ENCODE data around the gene HTN1.
"Not testable (repeated sequence)": the region's sequence is repeated elsewhere in the genome, so short reads cannot be mapped to it uniquely, and the experiment has no call there.

HTN1 gene

DNA sequence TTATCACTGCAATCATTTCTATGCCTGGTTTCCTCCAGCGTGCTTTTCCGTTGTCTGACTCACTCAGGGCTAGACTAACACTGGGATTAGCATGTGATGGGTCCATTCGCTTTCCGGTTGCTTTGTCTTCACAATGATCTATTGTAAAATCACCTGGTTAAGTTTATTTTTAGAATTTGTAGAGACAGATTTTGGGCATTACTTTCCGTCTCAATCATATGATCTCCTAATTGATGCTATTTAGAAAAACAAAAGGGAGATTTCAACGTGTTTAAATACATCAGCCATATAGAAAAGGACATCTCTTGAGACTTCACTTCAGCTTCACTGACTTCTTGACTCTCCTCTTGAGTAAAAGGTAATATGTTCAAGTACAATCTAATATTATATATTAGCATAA lies at the start of gene HTN1:
Gene HTN1, plus strand, starts transcription at position 301 of the 400 bp plus-strand sequence. CDS start 2,639 bp downstream, outside the sequence.
- DNase-seq (ENCODE audit: low read depth in 2 of 2) = not testable (repeated sequence)

DNA sequence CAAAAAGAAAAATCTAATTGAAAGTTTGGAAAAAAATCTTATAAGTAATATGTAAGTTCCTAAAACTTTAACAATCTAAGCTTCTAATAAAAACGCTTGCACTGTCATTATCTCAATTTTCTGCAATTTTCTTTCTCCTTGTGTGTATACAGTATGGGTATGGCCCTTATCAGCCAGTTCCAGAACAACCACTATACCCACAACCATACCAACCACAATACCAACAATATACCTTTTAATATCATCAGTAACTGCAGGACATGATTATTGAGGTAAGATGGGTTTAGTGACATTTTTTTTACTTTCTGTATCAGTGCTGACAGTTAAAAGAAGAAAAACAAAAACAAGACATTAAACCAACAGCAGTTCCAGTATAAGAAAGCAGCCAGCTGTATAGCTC lies 49.5 kb upstream of the HTN1 start:
- DNase-seq (ENCODE audit: low read depth in 2 of 2) = no peak

DNA sequence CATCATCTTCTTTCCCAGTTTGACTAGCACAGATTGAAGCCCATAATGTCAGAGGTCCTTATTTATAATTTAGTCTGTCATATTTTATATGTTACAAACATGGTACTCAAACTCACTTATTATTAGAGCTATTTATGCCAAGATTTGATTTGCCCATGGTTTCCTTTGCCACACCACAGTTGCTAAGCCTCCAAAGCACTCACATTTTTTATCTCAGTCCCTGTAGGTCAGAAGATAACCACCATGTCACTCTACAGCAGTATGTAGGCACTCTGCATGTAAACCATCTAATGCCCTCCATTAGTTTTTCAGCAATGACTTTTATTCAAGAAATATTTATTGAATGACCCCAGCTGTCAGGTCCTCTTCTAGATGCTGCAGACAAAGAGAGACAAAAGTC lies 47.7 kb upstream of the HTN1 start:
- no peak for DNase-seq (ENCODE audit: low read depth in 2 of 2)

DNA sequence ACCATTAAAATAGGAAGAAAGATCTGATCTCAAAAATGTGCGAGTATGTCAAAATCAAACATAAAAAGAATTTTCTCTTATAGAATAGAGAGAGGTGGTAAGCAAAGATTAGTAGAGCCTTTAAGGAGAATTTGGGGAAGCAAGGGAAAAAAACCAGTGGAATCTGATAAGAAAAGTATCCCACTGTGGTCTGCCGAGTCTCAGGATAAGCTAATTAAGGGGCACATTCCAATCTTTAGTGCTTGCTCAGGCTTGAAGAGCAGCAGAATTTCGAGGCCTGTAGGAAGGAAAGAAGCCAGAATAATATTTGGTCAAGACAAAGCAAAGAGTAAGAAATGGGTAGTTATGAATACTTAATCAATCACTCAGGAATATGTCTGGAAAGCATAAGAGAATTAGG lies 41.5 kb upstream of the HTN1 start:
- DNase-seq (ENCODE audit: low read depth in 2 of 2) = no peak

DNA sequence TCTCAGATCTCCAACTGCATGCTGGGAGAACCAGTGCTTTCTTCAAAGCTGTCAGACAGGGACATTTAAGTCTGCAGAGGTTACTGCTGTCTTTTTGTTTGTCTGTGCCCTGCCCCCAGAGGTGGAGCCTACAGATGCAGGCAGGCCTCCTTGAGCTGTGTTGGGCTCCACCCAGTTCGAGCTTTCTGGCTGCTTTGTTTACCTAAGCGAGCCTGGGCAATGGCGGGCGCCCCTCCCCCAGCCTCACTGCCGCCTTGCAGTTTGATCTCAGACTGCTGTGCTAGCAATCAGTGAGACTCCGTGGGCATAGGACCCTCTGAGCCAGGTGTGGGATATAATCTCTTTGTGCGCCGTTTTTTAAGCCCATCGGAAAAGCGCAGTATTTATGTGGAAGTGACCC lies 31.2 kb upstream of the HTN1 start:
- DNase-seq (ENCODE audit: low read depth in 2 of 2) = not testable (repeated sequence)

DNA sequence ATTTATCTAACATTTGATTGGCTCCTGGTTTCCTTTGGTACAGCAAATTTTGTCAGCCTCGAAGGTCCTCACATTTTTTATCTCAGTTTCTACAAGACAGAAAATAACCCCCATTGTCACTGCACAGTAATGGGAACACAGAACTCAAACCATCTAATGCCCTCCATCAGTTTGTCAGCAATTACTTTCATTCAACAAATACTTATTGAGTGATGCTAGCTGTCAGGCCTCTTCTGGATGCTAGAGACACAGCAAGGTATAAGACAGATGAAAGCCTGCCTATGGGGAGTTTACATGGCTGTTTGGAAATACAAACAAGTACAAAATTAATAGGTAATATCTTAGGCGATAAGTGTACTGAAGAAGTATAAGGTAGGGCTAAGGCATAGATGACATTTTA lies 27.0 kb upstream of the HTN1 start:
- DNase-seq (ENCODE audit: low read depth in 2 of 2) = no peak

DNA sequence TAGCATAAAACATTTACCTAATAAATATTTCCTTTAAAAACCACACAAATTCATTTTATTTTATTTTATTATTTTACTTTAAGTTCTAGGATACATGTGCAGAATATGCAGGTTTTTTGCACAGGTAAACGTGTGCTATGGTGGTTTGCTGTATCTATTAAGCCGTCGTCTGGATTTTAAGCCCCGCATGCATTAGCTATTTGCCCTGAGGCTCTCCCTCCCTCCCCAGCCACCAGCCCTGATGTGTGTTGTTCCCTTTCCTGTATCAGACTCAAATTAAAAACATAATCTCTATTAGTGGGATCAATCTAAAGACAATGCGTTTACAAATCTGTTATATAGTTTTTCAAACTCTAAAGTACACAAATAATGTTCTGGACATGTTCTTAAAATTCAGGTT lies 23.2 kb upstream of the HTN1 start:
- DNase-seq (ENCODE audit: low read depth in 2 of 2) = no peak

DNA sequence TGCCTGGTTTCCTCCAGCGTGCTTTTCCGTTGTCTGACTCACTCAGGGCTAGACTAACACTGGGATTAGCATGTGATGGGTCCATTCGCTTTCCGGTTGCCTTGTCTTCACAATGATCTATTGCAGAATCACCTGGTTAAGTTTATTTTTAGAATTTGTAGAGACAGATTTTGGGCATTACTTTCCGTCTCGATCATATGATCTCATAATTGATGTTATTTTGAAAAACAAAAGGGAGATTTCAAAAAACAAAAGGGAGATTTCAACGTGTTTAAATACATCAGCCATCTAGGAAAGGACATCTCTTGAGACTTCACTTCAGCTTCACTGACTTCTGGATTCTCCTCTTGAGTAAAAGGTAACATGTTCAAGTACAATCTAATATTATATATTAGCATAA lies 22.1 kb upstream of the HTN1 start, which contains the start of gene HTN3:
Gene HTN3, plus strand, starts transcription at position 301 of the 400 bp plus-strand sequence. CDS start 2,282 bp downstream, outside the sequence.
- not testable (repeated sequence) for DNase-seq (ENCODE audit: low read depth in 2 of 2)

DNA sequence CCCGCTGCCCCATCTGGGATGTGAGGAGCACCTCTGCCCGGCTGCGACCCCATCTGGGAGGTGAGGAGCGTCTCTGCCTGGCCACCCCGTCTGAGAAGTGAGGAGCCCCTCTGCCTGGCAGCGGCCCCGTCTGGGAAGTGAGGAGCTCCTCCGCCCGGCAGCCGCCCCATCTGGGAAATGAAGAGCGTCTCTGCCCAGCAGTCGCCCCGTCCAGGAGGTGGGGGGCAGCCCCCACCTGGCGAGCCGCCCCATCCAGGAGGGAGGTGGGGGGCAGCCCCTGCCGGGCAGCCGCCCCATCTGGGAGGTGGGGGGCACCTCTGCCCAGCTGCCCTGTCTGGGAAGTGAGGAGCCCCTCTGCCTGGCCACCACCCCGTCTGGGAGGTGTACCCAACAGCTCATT lies 12.7 kb upstream of the HTN1 start:
- not testable (repeated sequence) for DNase-seq (ENCODE audit: low read depth in 2 of 2)

DNA sequence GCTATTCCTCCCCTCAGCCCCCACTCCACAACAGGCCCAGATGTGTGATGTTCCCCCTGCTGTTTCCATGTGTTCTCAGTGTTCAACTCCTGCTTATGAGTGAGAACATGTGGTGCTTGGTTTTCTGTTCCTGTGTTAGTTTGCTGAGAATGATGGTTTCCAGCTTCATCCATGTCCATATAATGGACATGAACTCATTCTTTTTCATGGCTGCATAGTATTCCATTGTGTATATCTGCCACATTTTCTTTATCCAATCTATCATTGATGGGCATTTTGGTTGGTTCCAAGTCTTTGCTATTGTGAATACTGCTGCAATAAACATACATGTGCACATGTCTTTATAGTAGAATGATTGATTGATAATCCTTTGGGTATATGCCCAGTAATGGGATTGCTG lies 10.3 kb upstream of the HTN1 start:
- DNase-seq (ENCODE audit: low read depth in 2 of 2) = not testable (repeated sequence)

DNA sequence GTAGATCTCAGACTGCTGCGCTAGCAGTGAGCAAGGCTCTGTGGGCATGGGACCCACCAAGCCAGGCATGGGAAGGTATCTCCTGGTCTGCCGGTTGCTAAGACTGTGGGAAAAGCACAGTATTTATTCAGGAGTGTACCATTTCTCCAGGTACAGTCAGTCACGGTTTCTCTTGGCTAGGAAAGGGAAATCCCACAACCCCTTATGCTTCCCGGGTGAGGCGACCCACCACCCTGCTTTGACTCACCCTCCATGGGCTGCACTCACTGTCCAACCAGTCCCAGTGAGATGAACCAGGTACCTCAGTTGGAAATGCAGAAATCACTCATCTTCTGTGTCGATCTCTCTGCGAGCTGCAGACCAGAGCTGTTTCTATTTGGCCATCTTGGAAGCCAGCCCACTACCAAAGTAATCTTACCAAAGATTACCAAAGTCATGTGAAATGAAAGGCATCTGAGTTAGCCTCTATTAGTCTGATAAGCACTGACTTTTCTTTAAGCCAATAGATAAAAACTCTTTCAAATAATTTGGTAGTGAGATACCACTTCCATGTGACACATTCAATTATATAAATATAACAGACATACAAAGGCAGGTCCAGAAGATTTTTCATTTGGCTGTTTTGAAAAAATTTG lies 8.5 kb upstream of the HTN1 start:
- no peak for DNase-seq (ENCODE audit: low read depth in 2 of 2)

DNA sequence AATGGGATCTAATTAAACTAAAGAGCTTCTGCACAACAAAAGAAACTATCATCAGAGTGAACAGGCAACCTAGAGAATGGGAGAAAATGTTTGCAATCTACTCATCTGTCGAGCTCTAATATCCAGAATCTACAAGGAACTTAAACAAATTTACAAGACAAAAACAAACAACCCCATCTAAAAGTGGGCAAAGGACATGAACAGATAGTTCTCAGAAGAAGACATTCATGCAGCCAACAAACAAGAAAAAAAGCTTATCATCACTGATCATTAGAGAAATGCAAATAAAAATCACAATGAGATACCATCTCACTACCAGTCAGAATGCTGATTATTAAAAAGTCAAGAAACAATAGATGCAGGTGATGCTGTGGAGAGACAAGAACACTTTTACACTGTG lies 6.3 kb downstream of the HTN1 start:
- not testable (repeated sequence) for DNase-seq (ENCODE audit: low read depth in 2 of 2)

DNA sequence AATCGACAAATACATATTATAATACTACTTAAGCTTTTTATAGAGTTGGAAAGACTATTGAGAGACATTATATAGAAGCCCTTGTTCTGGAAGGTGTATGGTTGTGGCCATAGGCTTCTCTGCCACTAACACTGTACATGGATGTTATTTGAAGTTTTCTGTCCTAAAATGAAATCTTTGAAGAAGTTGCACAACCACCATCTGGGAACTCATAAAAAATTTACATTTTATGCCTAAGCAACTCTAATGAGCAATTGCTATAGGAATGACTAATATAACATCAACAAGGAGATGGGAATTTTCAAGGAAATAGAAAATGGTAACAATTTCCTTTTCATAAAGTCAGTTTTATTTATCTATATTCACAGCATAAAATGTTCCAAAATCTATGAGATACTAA lies 7.4 kb downstream of the HTN1 start:
- no peak for DNase-seq (ENCODE audit: low read depth in 2 of 2)

DNA sequence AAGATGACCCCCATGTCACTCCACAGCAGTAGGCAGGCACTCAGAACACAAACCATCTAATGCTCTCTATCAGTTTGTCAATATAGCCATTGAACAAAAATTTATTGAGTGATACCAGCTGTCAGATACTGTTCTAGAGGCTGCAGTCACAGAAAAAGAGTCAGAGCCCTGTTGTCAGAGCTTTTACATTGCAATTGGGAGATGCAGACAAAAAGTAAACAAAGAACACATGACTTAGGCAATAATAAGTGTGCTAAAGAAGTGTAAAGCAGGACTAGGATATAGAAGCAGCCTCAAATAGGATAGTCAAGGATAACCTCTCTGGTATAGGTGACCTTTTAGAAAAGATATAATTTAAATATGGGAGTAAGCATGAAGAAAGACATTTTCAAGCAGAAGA lies 8.9 kb downstream of the HTN1 start:
- DNase-seq (ENCODE audit: low read depth in 2 of 2) = no peak

DNA sequence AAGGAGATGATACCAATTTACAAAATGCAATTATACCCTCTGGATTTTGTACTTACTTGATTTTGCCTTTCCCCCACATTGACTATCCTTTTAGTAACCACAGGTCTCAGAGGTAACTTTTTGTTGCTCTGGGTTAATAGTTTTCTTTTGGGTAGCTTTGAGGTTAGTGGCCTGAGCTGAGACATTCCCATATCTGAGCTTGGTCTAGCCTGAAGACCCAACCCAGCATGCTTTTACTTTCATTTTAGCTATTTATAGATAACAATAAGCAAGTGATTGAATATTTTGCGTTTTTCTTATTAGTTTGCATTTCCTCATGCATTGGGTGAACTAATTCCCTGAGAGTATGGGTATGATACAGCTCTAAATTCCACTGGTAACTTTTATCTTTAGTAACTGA lies 11.8 kb downstream of the HTN1 start:
- DNase-seq (ENCODE audit: low read depth in 2 of 2) = no peak

DNA sequence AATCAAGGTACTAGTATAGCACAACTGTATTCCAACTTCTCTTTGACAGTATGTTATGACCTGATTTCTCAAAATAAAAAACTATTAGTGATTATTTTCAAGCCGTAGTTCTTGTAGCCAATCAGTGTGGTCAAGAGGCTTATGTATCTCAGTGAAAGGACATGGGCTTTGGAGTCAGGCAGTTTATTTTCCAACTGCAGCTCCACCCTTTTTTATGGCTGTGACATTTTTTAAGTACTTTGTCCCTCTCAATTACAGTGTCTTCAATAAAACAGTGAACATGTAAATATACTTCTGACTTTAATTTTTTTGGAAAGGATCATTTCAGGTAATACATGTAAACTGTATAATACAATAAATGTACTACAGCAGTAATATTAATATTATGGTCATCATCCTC lies 30.0 kb downstream of the HTN1 start:
- DNase-seq (ENCODE audit: low read depth in 2 of 2) = no peak

DNA sequence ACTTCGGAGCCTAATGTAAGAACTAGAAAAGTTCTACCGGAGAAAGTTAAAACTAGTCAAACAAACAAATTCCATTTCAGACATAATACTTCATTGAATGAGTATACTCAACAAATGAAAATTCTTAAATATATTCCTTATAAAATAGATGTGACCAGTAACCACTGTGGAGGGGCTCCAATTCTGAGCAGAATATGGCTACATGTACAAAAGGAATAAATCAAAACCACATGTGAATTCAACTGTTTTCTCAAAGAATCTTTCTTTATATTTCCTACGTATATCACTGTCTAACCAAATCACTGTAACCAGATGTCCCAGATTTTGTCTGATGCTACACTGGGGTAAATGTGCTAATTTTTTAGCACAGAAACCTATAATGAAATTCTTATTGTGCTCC lies 49.0 kb downstream of the HTN1 start:
- no peak for DNase-seq (ENCODE audit: low read depth in 2 of 2)
